ENCODE data around the gene ZNF48.

- TF ChIP-seq CTCF (IDR thresholded peaks at IDR 0.05; ENCODE audit: insufficient read depth, low read length, poor library complexity, severe bottlenecking), result no peak
- no peak for TF ChIP-seq EZH2phosphoT487 (conservative IDR thresholded peaks at IDR 0.05; ENCODE audit: low read length)
Observed at GRCh38 chr16:30416047-30416603, 20.9 kb downstream of the ZNF48 start.
